Loucy (cell line): ENCODE measurements around the gene KCTD8.

Experiments used
- EZH2phosphoT487 ChIP-seq: fragments of 200-600 bp; IDR thresholded peaks from 2 replicates; pipeline ENCODE4 v1.6.1; 2018; ENCODE audit warnings: antibody characterized with exemption, mild to moderate bottlenecking, moderate library complexity, borderline replicate concordance
- TF ChIP-seq, protein P1 (sequence below): fragments of 200-600 bp; sonication (generic); conservative IDR thresholded peaks from 2 replicates; pipeline ENCODE4 v1.5.1; 2014; ENCODE audit warnings: mild to moderate bottlenecking, antibody characterized with exemption, low read length

DNA sequence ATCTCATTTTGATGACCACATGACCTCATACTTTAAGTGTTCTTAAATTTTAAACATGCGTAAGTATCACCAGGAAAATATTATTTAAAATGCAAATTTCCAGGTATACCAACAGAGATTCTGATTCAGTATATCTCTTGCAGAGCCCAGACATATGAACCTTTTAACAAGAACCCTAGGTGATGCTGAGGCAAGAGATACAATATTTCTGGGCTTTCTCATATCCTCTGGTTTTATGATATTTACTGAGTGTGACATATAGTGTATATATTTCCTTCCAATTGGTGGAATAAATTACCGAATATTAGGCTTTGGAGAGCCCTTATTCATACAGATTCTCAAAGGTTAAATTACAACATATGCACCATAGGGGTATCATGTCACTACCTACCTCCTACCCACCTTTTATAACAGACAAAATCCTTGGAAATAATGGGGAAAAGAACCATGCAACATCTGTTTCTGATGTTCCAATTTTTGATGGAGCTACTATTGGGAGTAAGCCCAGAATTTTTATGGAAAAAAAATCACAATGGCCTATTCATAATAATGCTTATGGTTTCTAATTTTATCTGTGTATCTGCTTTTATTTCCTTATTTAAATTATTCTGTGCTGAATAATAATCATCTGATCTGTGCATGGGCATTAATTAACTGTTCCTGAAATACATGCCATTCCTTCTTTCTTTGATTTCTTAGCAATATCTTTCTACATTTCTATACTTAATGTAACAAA lies 27.1 kb downstream of the KCTD8 start:
- TF ChIP-seq, protein P1, sequence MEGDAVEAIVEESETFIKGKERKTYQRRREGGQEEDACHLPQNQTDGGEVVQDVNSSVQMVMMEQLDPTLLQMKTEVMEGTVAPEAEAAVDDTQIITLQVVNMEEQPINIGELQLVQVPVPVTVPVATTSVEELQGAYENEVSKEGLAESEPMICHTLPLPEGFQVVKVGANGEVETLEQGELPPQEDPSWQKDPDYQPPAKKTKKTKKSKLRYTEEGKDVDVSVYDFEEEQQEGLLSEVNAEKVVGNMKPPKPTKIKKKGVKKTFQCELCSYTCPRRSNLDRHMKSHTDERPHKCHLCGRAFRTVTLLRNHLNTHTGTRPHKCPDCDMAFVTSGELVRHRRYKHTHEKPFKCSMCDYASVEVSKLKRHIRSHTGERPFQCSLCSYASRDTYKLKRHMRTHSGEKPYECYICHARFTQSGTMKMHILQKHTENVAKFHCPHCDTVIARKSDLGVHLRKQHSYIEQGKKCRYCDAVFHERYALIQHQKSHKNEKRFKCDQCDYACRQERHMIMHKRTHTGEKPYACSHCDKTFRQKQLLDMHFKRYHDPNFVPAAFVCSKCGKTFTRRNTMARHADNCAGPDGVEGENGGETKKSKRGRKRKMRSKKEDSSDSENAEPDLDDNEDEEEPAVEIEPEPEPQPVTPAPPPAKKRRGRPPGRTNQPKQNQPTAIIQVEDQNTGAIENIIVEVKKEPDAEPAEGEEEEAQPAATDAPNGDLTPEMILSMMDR: no peak
- no peak for TF ChIP-seq EZH2phosphoT487
